Measurements from ENCODE around the gene SLC6A7.
"Not testable (repeated sequence)": the region's sequence is repeated elsewhere in the genome, so short reads cannot be mapped to it uniquely, and the experiment has no call there.

The SLC6A7 gene

DNA sequence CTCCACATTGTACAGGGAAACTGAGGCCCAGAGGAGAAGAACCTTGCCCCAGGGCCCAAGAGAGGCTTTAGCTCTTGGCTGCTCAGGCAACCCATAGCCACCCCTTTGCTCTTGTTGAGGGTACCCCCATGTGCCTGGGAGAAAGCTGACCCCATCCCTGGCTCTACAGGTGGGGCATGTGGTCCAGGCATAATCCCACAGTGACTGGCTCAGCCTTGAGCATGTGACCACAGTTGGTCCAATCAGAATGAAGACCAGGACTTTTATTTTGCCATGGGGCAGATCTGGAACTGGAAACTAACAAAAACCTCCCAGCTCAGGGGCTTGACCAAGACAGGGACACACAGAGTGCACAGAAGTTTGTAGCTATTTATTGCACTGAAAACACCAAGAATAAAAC lies 29.3 kb downstream of the SLC6A7 start:
- DNase-seq (ENCODE audit: low read depth) = no peak

DNA sequence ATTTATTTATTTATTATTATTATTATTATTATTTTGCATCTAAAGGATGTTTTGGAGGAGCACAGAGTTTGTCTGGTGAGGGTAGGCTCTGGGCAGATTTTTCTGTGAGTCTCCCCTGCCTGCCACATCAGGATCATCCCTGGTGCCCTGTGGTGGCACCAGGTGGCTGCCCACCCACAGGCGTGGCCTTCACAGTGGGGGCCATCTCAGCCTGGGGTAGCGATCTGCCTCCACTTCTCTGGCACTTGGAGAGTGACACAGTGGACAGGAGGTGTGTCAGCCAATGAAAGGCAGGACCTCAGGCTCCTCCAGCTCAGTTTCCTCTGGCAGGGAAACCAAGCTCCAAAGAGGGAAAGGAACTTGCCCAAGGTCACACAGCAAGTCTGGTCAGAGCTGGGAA lies 30.0 kb downstream of the SLC6A7 start:
- no peak for DNase-seq (ENCODE audit: low read depth)

DNA sequence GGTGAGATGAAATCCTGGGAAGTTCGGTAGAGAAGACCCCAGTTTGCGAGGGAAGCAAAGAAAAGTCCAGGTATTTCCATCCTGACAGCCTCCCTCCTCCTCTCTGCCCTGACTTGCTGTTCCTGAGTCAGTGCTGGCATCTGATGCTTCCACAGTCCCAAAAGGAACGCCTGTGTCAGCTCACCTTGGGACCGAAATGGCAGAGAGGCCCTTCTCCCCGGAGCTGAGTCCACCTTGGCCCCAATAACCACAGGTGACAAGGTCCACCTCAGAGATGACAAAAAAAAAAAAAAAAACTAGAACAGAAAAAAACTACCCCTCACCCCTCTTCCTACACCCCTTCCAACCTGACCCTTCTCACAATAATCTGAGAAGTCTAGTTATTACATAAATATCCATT lies 31.6 kb downstream of the SLC6A7 start:
- no peak for DNase-seq (ENCODE audit: low read depth)

DNA sequence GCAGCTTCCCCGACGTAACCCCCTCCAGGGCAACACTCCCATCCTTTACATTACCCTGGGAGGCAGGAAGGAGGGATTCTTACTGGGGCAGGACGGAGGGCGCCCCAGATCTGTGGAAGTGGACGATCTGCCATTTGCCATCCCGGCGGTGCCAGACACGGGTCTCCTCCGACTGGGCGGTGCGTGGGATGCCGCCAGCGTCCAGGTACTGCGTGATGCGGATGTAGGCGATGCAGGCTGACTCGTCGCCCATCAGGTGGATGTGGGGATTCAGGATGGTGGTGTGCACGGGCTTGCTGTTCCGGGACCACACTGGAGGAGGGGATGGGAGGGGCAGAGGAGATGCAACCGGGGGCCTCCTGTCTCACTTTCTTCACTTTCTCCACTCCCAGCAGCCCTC lies 33.0 kb downstream of the SLC6A7 start:
- no peak for DNase-seq (ENCODE audit: low read depth)

DNA sequence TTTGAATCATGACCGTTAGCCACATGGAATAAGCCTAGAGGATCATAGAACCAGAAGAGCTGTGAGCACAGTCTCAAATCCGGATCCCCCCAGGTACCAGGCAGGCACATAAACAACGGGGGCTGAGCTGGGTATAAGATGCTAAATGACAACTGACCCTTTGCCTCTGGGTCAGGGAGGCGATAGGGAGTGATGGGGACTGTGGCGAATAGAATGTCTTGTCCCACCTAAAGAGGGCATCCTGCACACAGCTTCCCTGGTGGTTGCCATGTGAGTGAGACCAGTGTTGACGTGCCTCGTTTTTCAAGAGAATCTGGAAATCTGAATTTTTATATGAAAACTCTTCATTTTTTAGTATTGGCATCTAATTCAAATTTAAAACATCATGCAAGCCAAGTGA lies 33.6 kb downstream of the SLC6A7 start:
- no peak for DNase-seq (ENCODE audit: low read depth)

DNA sequence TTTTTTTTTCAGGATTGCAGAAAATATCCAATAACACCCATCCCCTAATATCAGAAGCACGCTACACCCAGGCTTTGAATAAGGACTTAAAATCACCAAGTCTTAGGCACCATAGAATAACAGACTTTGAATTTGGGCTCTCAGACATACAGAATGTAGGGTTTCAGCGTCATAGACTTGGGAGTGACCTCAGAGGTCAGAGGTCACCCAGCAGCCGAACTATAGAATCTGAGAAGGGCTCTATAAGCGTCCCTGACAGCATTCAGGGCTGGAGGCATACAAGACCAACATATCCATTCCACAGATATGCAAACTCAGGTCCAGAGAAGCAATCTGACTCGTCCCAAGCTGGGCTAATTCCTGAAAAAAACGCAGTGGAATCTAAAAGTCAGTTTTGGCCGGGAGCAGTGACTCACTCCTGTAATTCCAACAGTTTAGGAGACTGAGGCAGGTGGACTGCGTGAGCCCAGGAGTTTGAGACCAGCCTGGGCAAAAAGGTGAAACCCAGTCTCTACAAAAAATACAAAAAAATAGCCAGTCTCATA lies 34.7 kb downstream of the SLC6A7 start:
- DNase-seq (ENCODE audit: low read depth) = no peak

DNA sequence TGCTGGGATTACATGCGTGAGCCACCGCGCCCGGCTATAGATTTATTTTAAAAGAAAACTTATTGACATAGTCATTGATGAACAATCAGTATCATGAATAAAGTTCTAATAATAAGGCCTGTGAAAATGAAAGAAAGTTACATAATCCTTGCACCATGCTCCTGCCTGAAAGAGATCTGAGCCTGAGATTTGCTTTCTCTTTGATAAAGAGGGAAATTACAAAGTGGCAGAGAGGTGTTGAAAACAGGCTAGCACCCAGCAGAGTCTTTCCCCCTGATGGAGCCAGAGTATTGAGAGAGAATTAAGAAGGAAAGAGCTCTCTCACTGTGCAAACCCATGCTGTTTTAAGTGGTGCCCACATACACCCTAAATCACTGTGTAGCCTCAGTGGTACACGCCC lies 37.2 kb downstream of the SLC6A7 start:
- no peak for DNase-seq (ENCODE audit: low read depth)

DNA sequence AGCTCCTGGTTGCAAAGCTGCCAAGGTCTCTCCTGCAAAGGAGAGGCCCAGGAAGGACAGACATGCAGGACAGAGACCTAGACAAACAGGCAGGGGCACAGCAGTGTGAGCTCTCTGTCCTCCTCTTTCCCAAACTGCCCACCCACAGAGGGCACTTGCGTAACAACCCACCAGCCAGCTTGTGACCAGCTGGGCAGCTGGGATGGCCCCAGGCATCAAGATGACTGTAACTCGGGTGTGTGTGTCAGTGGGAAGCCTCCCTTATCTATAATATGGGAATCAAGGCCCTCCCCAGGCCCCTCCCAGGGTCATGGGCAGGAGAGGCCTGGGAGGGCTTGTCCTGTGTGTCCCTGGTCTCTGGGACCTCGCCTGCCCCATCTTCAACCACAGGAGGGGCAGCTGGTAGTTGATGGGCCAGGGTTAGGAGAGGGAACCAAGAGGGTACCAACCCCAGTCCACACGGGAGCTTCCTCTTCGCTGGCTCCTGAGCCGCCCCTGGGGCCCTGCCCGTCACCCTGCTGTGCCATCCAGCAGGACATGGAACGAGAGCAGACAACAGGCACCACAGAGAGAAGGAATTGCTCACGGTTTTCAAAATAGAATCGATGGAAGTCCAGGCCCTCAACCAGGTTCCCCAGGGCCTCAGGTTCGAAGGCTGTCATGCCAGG lies 37.9 kb downstream of the SLC6A7 start:
- DNase-seq (ENCODE audit: low read depth) = no peak

DNA sequence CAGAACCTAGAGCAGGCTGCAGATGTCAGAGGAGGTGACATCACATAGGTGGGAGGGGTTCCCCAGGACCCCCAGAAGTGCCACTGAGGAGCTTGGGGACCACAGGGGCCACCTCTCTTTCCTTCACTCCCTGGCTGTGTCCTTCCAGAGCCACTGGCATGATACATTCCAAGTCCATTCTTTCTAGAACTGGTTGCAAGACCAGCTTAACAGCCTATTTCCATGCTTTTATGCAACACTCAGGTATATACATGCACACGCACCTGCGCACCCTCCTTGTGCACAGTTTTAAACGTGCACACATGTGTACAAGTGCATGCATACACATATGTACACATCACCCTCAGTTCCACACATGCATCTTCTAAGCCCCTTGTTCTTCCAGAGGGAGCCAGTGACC lies 39.7 kb downstream of the SLC6A7 start:
- DNase-seq (ENCODE audit: low read depth) = no peak

DNA sequence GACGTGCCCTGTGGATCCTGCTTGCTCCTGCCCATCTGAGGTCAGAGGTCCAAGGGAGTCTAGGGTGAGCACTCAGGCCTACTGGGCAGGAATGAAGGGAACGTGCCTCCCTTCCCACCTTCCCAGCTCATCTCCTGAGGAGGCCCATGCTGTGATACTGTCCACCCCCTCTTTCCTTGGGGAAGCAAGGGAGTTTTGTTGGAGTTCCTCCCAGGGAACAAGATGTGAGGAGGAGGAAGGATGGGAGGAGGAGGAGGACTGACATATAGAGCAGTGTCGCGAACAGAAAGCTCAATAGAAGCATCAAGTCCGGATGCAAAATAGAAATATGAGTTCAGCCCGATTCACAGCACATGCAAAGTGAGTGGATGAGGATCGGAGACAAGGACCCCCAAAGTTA lies 41.0 kb downstream of the SLC6A7 start:
- DNase-seq (ENCODE audit: low read depth) = no peak

DNA sequence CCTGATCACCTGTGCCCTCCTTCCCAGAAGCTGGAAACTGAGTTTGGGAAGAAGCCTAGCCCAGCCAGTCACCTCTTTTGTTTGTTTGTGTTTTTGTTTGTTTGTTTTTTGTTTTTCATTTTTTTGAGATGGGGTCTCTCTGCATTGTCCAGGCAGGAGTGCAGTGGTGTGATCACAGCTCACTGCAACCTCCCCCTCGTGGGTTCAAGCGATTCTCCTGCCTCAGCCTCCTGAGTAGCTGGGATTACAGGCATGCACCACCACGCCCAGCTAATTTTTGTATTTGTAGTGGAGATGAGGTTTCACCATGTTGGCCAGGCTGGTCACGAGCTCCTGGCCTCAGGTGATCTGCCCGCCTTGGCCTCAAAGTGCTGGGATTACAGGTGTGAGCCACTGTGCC lies 43.8 kb downstream of the SLC6A7 start:
- DNase-seq (ENCODE audit: low read depth) = not testable (repeated sequence)

DNA sequence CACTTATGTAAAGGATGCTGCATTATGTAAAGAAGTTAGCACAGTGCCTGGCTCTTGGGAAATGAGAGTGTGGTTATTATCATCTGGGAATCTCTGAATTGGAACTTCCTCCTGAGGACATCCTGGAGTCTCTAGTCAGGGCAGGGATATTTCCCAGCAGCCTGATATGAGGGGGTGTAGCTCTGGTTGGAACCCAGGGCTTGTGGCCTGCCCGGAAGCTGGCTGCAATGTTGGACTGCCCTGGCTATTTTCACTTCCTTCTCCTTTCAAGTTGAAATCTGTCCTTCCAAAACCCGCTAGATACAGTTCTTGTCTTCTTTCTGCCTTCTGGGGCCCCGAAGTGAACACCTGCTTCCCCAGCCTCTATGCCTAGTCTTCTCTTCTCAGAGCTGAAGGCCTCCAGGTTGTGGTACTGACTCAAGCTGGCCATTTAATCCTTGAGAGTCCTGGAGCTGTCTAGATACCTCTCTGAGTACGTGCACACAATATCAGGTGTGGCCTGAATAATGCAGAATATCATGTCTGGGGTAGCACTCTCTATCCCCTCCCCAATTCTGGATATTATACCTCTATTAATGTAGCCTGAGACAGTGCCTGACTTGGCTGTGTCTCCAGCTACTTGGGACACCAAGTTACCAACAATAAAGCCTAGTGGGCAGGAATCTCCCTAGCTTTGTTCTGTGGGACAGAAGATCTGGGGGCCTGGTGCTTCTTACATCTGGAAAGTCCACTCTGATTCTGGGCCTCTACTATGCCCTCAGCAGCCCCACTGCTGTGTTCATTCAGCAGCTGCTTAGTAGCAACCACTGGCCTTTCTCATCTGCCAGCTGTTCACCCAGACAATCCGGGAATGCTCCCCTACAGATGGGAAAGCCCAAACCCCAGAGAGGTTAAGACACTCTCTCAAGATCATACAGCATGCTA lies 45.0 kb downstream of the SLC6A7 start:
- DNase-seq (ENCODE audit: low read depth) = no peak

DNA sequence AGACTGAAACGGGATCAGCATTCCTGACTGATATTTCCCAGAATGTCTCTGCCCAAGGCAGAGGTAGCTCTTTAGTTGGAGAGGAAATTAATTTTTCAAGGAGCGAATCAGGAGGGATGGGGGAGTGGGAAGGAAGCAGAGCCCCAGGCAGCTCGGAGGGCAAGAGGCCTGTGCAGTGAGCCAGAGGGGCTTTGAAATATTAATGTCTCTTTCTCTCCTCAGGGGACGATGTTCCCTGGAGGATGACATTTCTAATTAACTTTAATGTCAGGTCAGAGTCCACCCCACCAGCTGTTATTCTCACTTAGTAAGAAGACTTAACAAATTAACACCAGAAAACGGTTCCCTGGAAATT lies 45.6 kb downstream of the SLC6A7 start:
- no peak for DNase-seq (ENCODE audit: low read depth)

DNA sequence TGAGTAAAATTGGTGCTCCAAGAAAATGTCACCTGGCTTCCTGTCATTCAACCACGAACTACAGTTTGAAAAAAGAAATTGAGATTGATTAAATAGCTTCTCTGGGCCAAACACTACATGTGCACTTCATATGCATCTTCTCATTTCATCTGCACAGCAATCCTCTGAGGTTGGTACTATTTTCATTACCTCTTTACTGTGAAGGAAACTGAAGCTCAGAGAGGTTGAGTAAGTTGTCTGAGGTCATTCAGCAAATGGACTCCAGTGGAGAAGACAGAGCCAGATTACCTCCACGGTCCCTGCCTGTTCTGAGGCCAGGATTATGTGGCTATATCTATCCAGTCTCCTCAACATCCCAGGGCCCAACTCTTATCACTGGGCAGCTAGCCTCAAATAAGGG lies 46.5 kb downstream of the SLC6A7 start:
- no peak for DNase-seq (ENCODE audit: low read depth)

DNA sequence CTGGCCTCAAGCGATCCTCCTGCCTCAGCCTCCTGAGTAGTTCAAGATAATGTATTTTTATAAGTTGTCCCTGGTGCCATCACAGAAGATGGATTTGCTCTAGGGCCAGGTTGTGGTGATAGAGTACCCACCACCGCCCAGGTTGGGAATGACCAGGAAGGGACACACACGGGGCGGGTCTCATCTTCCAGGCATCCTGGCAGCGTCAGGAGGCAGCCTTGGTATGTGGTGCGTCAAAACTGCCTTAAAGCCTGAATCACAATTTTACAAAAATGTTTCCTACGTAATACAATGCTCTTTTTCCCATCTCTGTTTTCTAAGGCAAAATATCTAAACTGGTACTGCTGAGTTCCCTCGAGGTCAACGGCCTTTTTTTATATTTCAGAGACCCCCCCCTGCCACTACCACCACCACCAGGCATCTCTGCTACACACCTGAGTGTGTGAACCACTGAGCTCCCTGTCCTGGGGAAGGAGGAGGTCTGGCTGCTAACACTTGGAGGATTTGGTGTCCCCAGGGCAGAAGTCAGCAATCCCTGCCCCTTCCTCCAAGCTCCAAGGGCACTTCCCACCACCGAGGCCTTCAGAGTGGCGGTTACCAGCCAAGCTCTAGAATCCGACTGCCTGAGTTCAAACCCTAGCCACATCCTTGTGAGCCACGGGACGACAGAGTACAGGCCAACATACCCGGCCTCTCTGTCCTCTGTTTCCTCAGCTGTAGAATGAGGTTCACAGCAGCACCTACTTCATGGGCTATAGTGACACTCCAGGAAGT lies 47.3 kb downstream of the SLC6A7 start:
- DNase-seq (ENCODE audit: low read depth) = no peak

DNA sequence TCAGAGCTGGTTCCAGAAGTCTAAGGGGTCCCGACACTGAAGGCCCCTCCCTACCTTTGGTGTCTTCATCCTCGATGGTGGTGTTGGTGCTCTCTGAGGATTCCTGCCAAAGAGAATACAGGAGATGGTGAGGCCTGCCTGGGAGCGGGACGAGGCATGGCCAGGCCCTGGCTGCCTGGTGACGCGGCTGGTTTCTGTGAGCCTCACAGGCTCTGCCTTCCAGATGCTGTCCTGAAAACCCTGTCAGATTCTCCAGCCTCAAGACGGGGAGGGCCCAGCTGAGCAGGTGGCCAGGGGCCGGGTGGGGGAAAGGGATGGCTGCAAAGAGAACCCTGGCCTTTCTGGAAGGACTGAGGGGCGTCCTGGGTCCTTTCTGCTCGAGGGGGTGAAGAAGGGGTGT lies 48.8 kb downstream of the SLC6A7 start:
- no peak for DNase-seq (ENCODE audit: low read depth)

DNA sequence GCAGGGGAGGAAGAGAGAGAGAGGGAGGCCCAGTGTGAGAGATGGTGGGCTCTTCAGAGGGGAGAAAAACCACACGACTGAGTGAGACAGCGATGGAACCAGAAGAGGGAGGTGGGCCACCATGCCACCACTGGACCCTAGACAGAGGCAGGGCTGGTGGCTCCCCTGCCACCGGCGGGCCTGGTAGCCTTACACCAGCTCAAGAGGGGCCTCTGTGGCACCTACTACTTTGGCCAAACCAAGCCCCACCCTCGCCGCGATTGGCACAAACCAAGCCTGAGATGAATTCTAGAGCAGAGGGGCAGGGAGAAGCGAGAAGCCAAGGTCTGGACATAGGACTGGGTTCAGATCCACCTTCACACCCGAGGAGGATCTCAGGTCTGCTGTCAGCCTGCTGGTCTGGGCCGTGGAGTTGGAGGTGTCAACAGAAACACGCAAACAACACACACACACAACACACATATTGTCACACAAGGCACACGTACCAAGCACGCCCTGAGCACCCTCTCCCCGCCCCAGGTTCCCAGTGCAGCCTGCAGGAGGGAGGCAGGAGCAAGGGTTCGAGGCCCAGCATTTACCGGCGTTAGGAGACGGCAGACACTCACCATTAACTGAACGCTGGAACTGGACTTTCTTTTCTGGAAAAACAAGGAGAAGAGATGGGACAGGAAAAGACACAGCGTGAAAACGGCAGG lies 49.4 kb downstream of the SLC6A7 start:
- no peak for DNase-seq (ENCODE audit: low read depth)

DNA sequence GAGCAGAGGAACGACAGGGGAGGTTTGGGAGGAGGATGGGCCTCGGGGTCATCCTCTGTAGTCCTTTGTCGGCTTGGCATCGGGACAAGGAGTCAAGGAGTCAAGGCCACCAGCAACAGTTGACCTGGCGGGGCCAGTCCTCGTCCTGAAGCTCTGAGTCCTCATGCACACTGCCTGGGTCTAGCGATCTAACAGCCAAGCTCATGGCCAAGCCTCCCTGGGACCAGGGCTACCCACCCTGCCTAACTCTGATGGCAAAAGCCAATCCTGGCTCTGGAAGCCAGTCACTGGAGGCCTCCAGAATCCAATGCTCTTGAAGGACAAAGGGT lies 49.9 kb downstream of the SLC6A7 start:
- no peak for DNase-seq (ENCODE audit: low read depth)

DNA sequence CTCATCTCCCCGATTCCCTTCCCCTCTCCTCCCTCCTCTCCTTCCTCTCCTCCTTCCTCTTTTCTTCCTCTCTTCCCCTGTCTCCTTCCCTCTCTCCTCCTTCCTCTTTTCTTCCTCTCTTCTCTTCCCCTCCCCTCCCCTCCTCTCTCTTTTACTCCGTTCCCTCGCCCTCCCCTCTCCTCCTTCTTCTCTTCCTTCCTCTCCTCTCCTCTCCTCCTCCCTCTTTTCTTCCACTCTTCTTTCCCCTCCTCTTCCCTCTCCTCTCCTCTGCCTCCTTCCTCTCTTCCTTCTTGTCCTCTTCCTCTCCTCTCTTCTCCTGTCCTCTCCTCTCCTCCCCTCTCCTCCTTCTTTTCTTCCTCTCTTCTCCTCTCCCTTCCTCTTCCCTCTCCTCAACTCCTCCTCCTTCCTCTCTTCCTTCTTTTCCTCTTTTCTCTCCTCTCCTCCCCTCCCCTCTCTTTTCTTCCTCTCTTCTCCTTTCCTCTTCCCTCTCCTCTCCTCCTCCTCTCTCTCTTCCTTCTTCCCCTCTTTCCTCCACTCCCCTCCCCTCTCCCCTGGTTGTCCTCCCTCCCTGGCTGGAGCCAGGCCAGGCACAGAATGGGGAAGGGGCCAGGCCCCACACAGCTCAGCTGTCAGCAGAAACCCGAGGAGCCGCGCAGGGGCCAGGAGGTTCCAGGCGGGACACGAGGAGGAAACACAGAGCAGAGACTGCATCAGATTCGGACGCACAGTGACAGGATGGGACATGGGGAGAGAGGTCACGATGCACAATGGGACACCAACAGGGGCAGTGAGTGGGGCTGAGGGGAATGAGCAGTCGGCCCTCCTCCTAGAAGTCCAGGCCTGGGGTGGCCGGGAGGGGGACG lies 51.7 kb downstream of the SLC6A7 start:
- no peak for DNase-seq (ENCODE audit: low read depth)

DNA sequence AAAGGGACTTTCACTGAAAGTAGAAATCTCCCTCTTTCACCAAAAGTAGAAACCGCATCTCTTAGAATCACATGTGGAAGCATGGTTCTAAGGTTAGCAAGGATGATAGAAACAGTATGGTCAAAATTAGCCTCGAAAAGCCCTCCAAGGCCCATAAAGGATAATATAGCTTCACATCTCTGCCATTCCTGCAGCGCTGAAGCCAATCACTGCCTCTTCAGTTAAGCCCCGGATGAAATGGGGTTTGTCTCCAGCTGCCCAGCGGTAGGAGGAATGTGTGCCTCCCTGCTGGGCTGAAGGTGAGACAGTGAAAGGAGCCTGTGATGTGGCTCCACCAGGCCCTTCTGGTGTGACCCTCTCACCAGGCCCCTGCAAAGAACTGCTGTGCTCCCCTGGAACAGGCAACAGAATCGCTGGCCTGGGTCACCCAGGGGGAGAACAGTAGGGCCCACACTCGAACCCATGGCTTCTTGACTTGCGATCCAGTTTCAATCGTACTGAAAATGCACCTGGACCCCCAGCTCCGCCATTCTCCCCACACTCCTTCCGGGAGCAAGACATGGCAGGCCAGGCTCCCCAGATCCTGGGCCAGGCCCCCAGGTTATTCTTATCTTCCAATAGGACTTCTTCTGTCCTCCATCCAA lies 52.5 kb downstream of the SLC6A7 start:
- DNase-seq (ENCODE audit: low read depth) = no peak

DNA sequence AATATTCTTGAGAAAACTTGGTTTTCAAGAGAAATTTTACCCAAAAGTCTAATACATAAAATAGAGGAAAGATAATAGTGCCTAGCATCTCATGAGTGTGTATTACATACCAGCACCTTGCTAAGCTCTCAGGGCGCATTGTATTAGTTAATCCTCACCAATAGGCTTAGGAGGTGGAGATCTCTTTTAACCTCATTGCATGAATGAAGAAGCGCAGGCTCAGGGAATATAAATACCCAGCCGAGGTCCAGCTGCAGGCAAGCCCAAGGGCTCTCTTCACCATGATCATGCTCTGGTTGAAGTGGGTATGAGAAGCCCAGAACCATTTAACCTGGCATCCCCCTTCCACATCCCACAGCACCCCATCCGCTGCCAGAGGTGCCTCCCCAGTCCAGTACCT lies 53.7 kb downstream of the SLC6A7 start:
- no peak for DNase-seq (ENCODE audit: low read depth)

All from HS-27A (cell line).